Endothelial cell of umbilical vein (primary cell): ENCODE results near the gene SYNE1.

ENCODE experiments used
- CTCF ChIP-seq, 2 donors: IDR thresholded peaks; 1 replicate in 1 of 2; 2 replicates in 1 of 2; pipeline ENCODE4 v1.5.1; 2011; ENCODE audit warnings: low read length in 2 of 2, mild to moderate bottlenecking in 2 of 2, moderate library complexity in 2 of 2, control low read depth in 1 of 2, inconsistent platforms in 1 of 2, low read depth in 1 of 2; ENCODE audit not compliant: insufficient read depth in 1 of 2; ENCODE audit errors: extremely low read depth in 1 of 2
- EZH2 ChIP-seq: IDR thresholded peaks from 2 replicates; pipeline ENCODE4 v1.6.1; 2012; ENCODE audit warnings: borderline replicate concordance, low read depth, mild to moderate bottlenecking, moderate library complexity, low read length, inconsistent platforms; ENCODE audit not compliant: severe bottlenecking
- JUN ChIP-seq: IDR thresholded peaks from 2 replicates; pipeline ENCODE4 v1.6.1; 2011; ENCODE audit warnings: borderline replicate concordance, low read depth; ENCODE audit not compliant: insufficient read length, insufficient read depth
- MAX ChIP-seq: IDR thresholded peaks from 2 replicates; pipeline ENCODE4 v1.6.1; 2011; ENCODE audit not compliant: insufficient read depth, insufficient read length
- POLR2A ChIP-seq: IDR thresholded peaks from 2 replicates; pipeline ENCODE4 v1.6.1; 2012; ENCODE audit warnings: low read depth, mild to moderate bottlenecking, control low read depth, low read length
- POLR2AphosphoS5 ChIP-seq: IDR thresholded peaks from 2 replicates; pipeline ENCODE4 v1.6.1; 2012; ENCODE audit warnings: low read depth, mild to moderate bottlenecking, control low read depth, low read length, moderate library complexity; ENCODE audit not compliant: insufficient read depth

GRCh38 chr6:152142105-152142504 is 495.1 kb downstream of the SYNE1 start:
- TF ChIP-seq MAX = no peak
- no peak for TF ChIP-seq CTCF (IDR thresholded peaks at IDR 0.05; ENCODE audit: extremely low read depth in 1 of 2, insufficient read depth in 1 of 2, low read depth in 1 of 2, low read length in 2 of 2)
- no peak for TF ChIP-seq POLR2A
- no peak for TF ChIP-seq EZH2
- TF ChIP-seq JUN = no peak
- TF ChIP-seq POLR2AphosphoS5 = no peak
